Islet of Langerhans (tissue), 1 donor: ENCODE measurements around the gene MIAT.

Experiments
- FAIRE-seq: peaks from one replicate; lab custom pipeline; 2011; peaks lifted over from hg19 to GRCh38; lab: Jason Lieb, UNC

Gene MIAT

GRCh38 chr22:26632422-26633155 is 24.8 kb upstream of the MIAT start:
- no peak for FAIRE-seq

GRCh38 chr22:26634189-26634588 is 23.2 kb upstream of the MIAT start:
- FAIRE-seq: no peak

GRCh38 chr22:26635117-26635516 is 22.3 kb upstream of the MIAT start:
- FAIRE-seq: no peak

GRCh38 chr22:26636296-26636695 is 21.1 kb upstream of the MIAT start:
- FAIRE-seq: no peak

GRCh38 chr22:26642465-26643417 is 14.6 kb upstream of the MIAT start:
- FAIRE-seq: no peak

- no peak for FAIRE-seq
These were observed 13.8 kb upstream of the MIAT start for GRCh38 chr22:26643418-26644100.

- FAIRE-seq: no peak
These were observed 11.2 kb upstream of the MIAT start for GRCh38 chr22:26646158-26646557.

GRCh38 chr22:26648011-26648497 is 9.3 kb upstream of the MIAT start:
- no peak for FAIRE-seq

GRCh38 chr22:26648528-26649388 is 8.6 kb upstream of the MIAT start:
- no peak for FAIRE-seq

- no peak for FAIRE-seq
These were observed 6.5 kb upstream of the MIAT start for GRCh38 chr22:26650722-26651421.

GRCh38 chr22:26651815-26652214 is 5.6 kb upstream of the MIAT start:
- FAIRE-seq: no peak

- FAIRE-seq: no peak
These were observed 773 bp downstream of the MIAT start for GRCh38 chr22:26658161-26658560.

- no peak for FAIRE-seq
These were observed 1.5 kb downstream of the MIAT start for GRCh38 chr22:26658671-26659478.

GRCh38 chr22:26660356-26660755 is 3.0 kb downstream of the MIAT start:
- no peak for FAIRE-seq

GRCh38 chr22:26660961-26661578 is 3.7 kb downstream of the MIAT start:
- no peak for FAIRE-seq

GRCh38 chr22:26662160-26662559 is 4.8 kb downstream of the MIAT start:
- FAIRE-seq: no peak

- no peak for FAIRE-seq
These were observed 6.1 kb downstream of the MIAT start for GRCh38 chr22:26663374-26663923.

- no peak for FAIRE-seq
These were observed 8.4 kb downstream of the MIAT start for GRCh38 chr22:26665813-26666231.

- FAIRE-seq: no peak
These were observed 9.8 kb downstream of the MIAT start for GRCh38 chr22:26667140-26667539.
